CD8-positive, alpha-beta memory T cell (primary cell): ENCODE results near the gene TCF12. TPM values are rescaled to one million over a fixed set of nuclear protein-coding genes. Genes with fewer than 3 reads are reported as not detected.
"Not testable (repeated sequence)": the region's sequence is repeated elsewhere in the genome, so short reads cannot be mapped to it uniquely, and the experiment has no call there.

Source experiments
- CTCF ChIA-PET: fragments of 350-600 bp; sonication (Branson Sonifier 250); formaldehyde crosslinking; loops from one replicate; lab custom pipeline; 2021; ENCODE audit warnings: antibody characterized with exemption; lab: Charles Lee
- POLR2A ChIA-PET: fragments of 350-600 bp; sonication (Branson Sonifier 250); formaldehyde crosslinking; loops from one replicate; lab custom pipeline; 2021; ENCODE audit warnings: antibody characterized with exemption; lab: Charles Lee
- DNase-seq, 5 donors: peaks; one replicate each; pipeline versions ENCODE4 v3.0.0 to v3.0.0-alpha.2; 2020 to 2022; ENCODE audit warnings: mixed read lengths in 1 of 5
- H3K27ac ChIP-seq: one replicate; pipeline ENCODE4 v1.7.0; 2013; ENCODE audit warnings: low read depth, mild to moderate bottlenecking, low read length, moderate library complexity
- H3K27me3 ChIP-seq: 2 replicates; pipeline ENCODE4 v1.7.0; 2013; ENCODE audit warnings: low read length, mild to moderate bottlenecking; ENCODE audit not compliant: insufficient read depth, poor library complexity, severe bottlenecking
- H3K36me3 ChIP-seq: 2 replicates; pipeline ENCODE4 v1.7.0; 2013; ENCODE audit warnings: mild to moderate bottlenecking, low read length, moderate library complexity; ENCODE audit not compliant: insufficient read depth
- H3K4me1 ChIP-seq: 2 replicates; pipeline ENCODE4 v1.7.0; 2013; ENCODE audit warnings: mild to moderate bottlenecking, low read length, moderate library complexity; ENCODE audit not compliant: insufficient read depth
- H3K4me3 ChIP-seq: 2 replicates; pipeline ENCODE4 v1.7.0; 2013; ENCODE audit warnings: mild to moderate bottlenecking, low read length
- H3K9me3 ChIP-seq: 2 replicates; pipeline ENCODE4 v1.7.0; 2013; ENCODE audit warnings: mild to moderate bottlenecking, low read length
- H3K27ac Mint-ChIP-seq, 8 donors: one replicate each; pipeline ENCODE4 v1.8.0; 2020 to 2021; ENCODE audit warnings: mixed read lengths in 8 of 8, mild to moderate bottlenecking in 6 of 8, inconsistent platforms in 3 of 8, moderate library complexity in 3 of 8
- H3K27me3 Mint-ChIP-seq, 2 donors: one replicate each; pipeline ENCODE4 v1.8.0; 2020 to 2021; ENCODE audit warnings: mixed read lengths in 2 of 2, mild to moderate bottlenecking in 1 of 2, moderate library complexity in 1 of 2
- H3K36me3 Mint-ChIP-seq, 3 donors: one replicate each; pipeline ENCODE4 v1.8.0; 2020 to 2021; ENCODE audit warnings: mixed read lengths in 3 of 3, inconsistent platforms in 1 of 3, mild to moderate bottlenecking in 1 of 3
- H3K4me1 Mint-ChIP-seq, 3 donors: one replicate each; pipeline ENCODE4 v1.8.0; 2020 to 2021; ENCODE audit warnings: mixed read lengths in 3 of 3, inconsistent platforms in 1 of 3, mild to moderate bottlenecking in 1 of 3
- H3K4me3 Mint-ChIP-seq, 7 donors: one replicate each; pipeline ENCODE4 v1.8.0; 2020 to 2021; ENCODE audit warnings: mixed read lengths in 7 of 7, mild to moderate bottlenecking in 6 of 7, moderate library complexity in 4 of 7, inconsistent platforms in 2 of 7
- H3K9me3 Mint-ChIP-seq, 5 donors: one replicate each; pipeline ENCODE4 v1.8.0; 2020 to 2022; ENCODE audit warnings: mixed read lengths in 5 of 5, mild to moderate bottlenecking in 3 of 5, moderate library complexity in 2 of 5, inconsistent platforms in 1 of 5
- polyA plus RNA-seq: library from polyadenylated mRNA; unstranded; fragments of 300-500 nt; fragmentation: Illumina TruSeq; gene quantifications from one replicate; pipeline ENCODE4 v1.2.3, GENCODE V29; 2021
- total RNA-seq, 2 experiments: library from RNA; stranded (reverse); gene quantifications; one replicate each; pipeline ENCODE4 v1.2.3, GENCODE V29; 2021

The TCF12 gene
- total and polyA plus RNA-seq, 3 experiments from 2014 or later, result 54.3 to 79.2 (median 69.9) TPM

DNA sequence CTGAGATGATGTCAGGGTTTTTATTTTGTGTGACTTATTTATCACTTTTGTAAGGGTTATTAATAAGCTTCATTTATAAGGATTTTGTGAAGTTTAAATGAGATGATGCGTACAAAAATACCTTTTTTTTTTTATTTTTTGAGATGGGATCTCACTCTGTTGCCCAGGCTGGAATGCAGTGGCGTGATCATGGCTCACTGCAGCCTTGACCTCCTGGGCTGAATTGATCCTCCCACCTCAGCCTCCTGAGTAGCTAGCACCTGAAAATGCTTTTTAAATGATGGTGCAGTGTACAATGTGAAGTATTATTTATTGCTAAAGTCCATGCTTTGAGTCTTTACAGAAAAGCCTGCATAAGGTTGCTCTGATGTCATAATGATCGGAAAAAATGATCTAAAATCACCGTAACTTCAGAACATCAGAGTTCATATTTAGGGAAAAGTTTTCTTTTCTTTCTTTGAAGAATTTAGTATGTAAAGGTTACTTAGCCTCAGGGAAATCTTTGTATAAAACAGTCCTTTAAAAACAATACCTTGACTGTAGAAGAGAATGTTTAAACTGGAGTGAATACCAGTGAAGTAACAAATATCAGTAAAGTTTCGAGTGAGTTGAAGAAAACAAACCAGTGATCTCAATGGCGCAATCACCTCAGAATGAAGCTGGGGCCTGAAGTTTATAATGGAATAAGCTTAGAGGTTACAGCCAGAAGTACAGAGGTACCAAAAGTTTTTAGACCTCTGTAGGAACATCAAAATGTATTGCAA is 29.7 kb downstream of the TCF12 start:
- Mint-ChIP-seq H3K36me3 (peaks cover 19 to 37% (median 20%) of the 10 kb centered on the region in 3 donors), H3K27ac (peak overlapping the region in 1 of 8 donors; percentile 58), H3K9me3 (peaks cover 7 to 20% (median 12%) of the 10 kb centered on the region in 5 donors), H3K27me3 (no peaks in the 10 kb centered on the region), H3K4me1 (peaks cover 27 to 62% (median 47%) of the 10 kb centered on the region in 3 donors), H3K4me3 (no peak overlapping the region)
- H3K4me1 ChIP-seq, result peaks cover 3% of the 10 kb centered on the region
- H3K36me3 ChIP-seq, result no peaks in the 10 kb centered on the region
- DNase-seq, result no peak
- CTCF ChIA-PET, result no interaction called here
- POLR2A ChIA-PET, result no interaction called here
- peaks cover 5% of the 10 kb centered on the region for H3K9me3 ChIP-seq
- no peaks in the 10 kb centered on the region for H3K27me3 ChIP-seq
- H3K4me3 ChIP-seq, result no peak overlapping the region
- H3K27ac ChIP-seq, result no peak overlapping the region

DNA sequence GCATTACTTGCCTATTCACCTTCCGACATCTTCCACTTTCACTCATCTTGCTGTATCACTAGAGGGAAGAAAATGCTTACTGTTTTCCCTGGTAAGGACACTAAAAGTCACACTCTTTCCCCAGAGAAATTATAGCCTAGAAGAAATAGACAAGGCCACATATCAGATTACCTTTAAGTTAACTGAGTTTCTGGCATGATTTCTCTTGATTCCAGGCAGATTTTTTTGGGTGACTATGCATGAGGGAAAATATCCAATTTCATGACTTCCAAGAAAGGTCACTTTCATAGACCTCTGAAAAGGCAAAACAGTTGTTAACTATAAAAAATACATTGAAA is 30.3 kb downstream of the TCF12 start:
- CTCF ChIA-PET, result no interaction called here
- H3K36me3 ChIP-seq, result no peaks in the 10 kb centered on the region
- H3K27me3 ChIP-seq, result no peaks in the 10 kb centered on the region
- H3K4me1 ChIP-seq, result peaks cover 3% of the 10 kb centered on the region
- Mint-ChIP-seq H3K27ac (peak overlapping the region in 1 of 8 donors; percentile 58), H3K36me3 (peaks cover 20 to 37% (median 20%) of the 10 kb centered on the region in 3 donors), H3K27me3 (no peaks in the 10 kb centered on the region), H3K4me1 (peaks cover 27 to 63% (median 46%) of the 10 kb centered on the region in 3 donors), H3K9me3 (peaks cover 7 to 21% (median 12%) of the 10 kb centered on the region in 5 donors), H3K4me3 (peak overlapping the region in 1 of 7 donors; percentile 4)
- no peak overlapping the region for H3K4me3 ChIP-seq
- POLR2A ChIA-PET, result no interaction called here
- H3K9me3 ChIP-seq, result peaks cover 5% of the 10 kb centered on the region
- DNase-seq, result no peak
- H3K27ac ChIP-seq, result no peak overlapping the region

DNA sequence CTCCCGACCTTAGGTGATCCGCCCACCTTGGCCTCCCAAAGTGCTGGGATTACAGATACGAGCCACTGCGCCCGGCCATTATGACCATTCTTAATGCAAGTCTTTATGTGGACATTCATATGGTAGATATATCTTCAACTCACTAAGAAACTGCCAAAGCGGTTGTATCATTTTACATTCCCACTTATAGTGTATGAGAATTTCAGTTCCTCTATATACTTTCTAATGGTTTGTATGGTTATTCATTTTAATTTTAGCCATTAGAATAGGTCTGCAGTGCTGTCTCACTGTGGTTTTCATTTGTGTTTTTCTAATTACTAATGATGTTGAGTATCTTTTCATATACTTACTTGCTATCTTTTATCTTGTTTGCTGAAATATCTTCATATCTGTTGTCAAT is 32.5 kb downstream of the TCF12 start:
- no peak overlapping the region for H3K4me3 Mint-ChIP-seq
- Histone ChIP-seq H3K4me3 (no peak overlapping the region), H3K9me3 (peaks cover 2% of the 10 kb centered on the region), H3K27ac (no peak overlapping the region), H3K4me1 (peaks cover 3% of the 10 kb centered on the region), H3K27me3 (no peaks in the 10 kb centered on the region), H3K36me3 (no peaks in the 10 kb centered on the region)
- peaks cover 31 to 61% (median 47%) of the 10 kb centered on the region in 3 donors for H3K4me1 Mint-ChIP-seq
- no peaks in the 10 kb centered on the region for H3K27me3 Mint-ChIP-seq
- peaks cover 14 to 22% (median 19%) of the 10 kb centered on the region in 5 donors for H3K9me3 Mint-ChIP-seq
- no peak overlapping the region for H3K27ac Mint-ChIP-seq
- H3K36me3 Mint-ChIP-seq, result peaks cover 25 to 37% (median 28%) of the 10 kb centered on the region in 3 donors
- ChIA-PET CTCF (no interaction called here), POLR2A (no interaction called here)
- DNase-seq, result no peak

DNA sequence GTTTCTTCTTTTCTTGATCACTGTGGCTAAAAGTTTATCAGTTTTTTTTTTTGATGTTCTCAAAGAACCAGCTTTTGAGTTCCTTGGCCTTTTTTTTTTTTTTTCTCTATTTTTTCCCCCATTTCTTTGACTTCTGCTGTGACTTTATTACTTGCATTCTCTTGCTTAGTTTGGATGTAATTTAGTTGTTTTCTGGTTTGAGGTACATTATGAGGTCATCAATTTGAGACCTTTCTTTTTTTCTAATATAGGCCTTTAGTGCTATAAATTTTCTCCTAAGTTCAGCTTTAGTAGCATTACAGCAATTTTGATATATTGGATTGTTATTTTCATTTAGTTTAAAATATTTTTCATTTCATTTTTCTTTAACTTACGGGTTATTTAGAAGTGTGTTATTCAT is 35.3 kb downstream of the TCF12 start:
- ChIA-PET CTCF (no interaction called here), POLR2A (interaction anchor here (0.6 kb wide), 3 partner anchors 19 to 1247 kb away, joined by 3 to 4 read pairs (median 3); no protein-coding TSS in a partner anchor)
- Mint-ChIP-seq H3K4me1 (peaks cover 28 to 56% (median 42%) of the 10 kb centered on the region in 3 donors), H3K36me3 (peaks cover 13 to 49% (median 26%) of the 10 kb centered on the region in 3 donors), H3K27ac (no peak overlapping the region), H3K4me3 (peak overlapping the region in 1 of 7 donors; percentile 59), H3K27me3 (no peaks in the 10 kb centered on the region), H3K9me3 (peaks cover 13 to 34% (median 28%) of the 10 kb centered on the region in 5 donors)
- H3K36me3 ChIP-seq, result no peaks in the 10 kb centered on the region
- peaks cover 14% of the 10 kb centered on the region for H3K4me1 ChIP-seq
- DNase-seq, result no peak
- no peaks in the 10 kb centered on the region for H3K27me3 ChIP-seq
- no peak overlapping the region for H3K4me3 ChIP-seq
- H3K9me3 ChIP-seq, result no peaks in the 10 kb centered on the region
- no peak overlapping the region for H3K27ac ChIP-seq

DNA sequence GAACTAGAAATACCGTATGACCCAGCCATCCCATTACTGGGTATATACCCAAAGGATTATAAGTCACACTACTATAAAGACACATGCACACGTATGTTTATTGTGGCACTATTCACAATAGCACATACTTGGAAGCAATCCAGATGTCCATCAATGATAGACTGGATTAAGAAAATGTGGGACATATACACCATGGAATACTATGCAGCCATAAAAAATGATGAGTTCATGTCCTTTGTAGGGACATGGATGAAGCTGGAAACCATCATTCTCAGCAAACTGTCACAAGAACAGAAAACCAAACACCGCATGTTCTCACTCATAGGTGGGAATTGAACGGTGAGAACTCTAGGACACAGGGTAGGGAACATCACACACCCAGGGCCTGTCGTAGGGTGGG is 36.6 kb downstream of the TCF12 start:
- peaks cover 13 to 46% (median 25%) of the 10 kb centered on the region in 3 donors for H3K36me3 Mint-ChIP-seq
- H3K36me3 ChIP-seq, H3K27ac Mint-ChIP-seq, H3K27ac ChIP-seq, H3K9me3 ChIP-seq, POLR2A ChIA-PET, DNase-seq, H3K27me3 Mint-ChIP-seq, H3K27me3 ChIP-seq, H3K4me3 Mint-ChIP-seq, CTCF ChIA-PET, H3K4me3 ChIP-seq: not testable (repeated sequence)
- H3K9me3 Mint-ChIP-seq, result peaks cover 13 to 34% (median 28%) of the 10 kb centered on the region in 5 donors
- H3K4me1 ChIP-seq, result peaks cover 21% of the 10 kb centered on the region
- peaks cover 31 to 57% (median 42%) of the 10 kb centered on the region in 3 donors for H3K4me1 Mint-ChIP-seq

DNA sequence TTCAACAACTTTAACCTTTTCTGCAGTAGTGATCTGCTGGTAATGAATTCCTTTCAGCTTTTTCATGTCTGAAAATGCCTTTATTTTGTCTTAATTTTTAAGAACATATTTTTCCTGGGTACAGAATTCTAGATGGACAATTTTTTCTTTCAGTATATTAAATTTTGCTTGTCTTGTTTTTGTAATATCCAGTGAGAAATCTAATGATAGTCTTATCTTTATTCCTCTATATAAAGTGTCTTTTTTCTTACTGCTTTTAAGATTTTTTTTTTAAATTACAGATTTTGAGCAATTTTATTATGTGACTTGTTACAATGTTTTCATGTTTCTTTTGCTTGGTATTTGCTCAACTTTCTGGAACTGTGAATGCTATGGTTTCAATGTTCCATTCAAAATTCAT is 38.1 kb downstream of the TCF12 start:
- POLR2A ChIA-PET, result no interaction called here
- no peaks in the 10 kb centered on the region for H3K27me3 Mint-ChIP-seq

DNA sequence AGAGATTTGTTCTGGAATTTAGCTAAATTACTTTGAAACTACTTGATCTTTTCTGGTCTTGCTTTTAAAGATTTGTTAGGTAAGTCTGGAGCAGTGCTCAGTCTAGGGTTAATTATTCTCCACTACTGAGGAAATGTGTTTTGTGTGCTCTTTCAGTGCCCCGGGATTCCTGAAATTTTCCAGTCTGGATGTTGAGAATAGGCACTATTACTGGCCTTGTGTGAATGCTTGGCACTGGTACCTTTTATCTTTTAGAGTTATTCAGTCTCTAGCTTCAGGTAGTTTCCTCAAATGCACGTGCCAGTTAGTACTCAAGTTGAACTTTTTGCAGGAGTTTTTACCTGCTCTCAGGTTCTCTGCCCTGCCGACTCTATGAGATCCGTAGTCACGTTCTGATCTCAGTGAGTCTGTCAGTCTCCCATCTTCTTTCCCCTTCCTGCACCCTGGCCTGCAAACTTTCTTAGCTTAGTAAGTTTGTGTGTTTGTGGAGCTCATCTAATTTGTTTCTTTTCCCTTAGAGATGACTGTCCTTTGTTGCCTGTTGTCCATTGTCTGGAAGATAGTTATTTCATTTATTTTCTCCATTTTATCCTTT is 39.5 kb downstream of the TCF12 start:
- Histone ChIP-seq H3K36me3 (no peaks in the 10 kb centered on the region), H3K27ac (no peak overlapping the region), H3K9me3 (no peaks in the 10 kb centered on the region), H3K27me3 (no peaks in the 10 kb centered on the region), H3K4me1 (peaks cover 21% of the 10 kb centered on the region), H3K4me3 (no peak overlapping the region)
- no peak for DNase-seq
- Mint-ChIP-seq H3K36me3 (peaks cover 10 to 40% (median 22%) of the 10 kb centered on the region in 3 donors), H3K9me3 (peaks cover 13 to 34% (median 28%) of the 10 kb centered on the region in 5 donors), H3K4me1 (peaks cover 36 to 53% (median 43%) of the 10 kb centered on the region in 3 donors), H3K4me3 (peak overlapping the region in 2 of 7 donors; percentile 6 to 55), H3K27ac (peak overlapping the region in 1 of 8 donors; percentile 22), H3K27me3 (no peaks in the 10 kb centered on the region)
- ChIA-PET POLR2A (no interaction called here), CTCF (no interaction called here)

More for the DNA sequence above, 38.1 kb downstream of the TCF12 start:
- Histone ChIP-seq H3K4me3 (no peak overlapping the region), H3K27ac (no peak overlapping the region), H3K4me1 (peaks cover 21% of the 10 kb centered on the region), H3K36me3 (no peaks in the 10 kb centered on the region), H3K9me3 (no peaks in the 10 kb centered on the region), H3K27me3 (no peaks in the 10 kb centered on the region)
- peaks cover 12 to 40% (median 22%) of the 10 kb centered on the region in 3 donors for H3K36me3 Mint-ChIP-seq
- H3K4me1 Mint-ChIP-seq, result peaks cover 32 to 55% (median 36%) of the 10 kb centered on the region in 3 donors
- no peak overlapping the region for H3K27ac Mint-ChIP-seq
- peaks cover 13 to 34% (median 28%) of the 10 kb centered on the region in 5 donors for H3K9me3 Mint-ChIP-seq
- DNase-seq, result no peak
- CTCF ChIA-PET, result no interaction called here
- no peak overlapping the region for H3K4me3 Mint-ChIP-seq

DNA sequence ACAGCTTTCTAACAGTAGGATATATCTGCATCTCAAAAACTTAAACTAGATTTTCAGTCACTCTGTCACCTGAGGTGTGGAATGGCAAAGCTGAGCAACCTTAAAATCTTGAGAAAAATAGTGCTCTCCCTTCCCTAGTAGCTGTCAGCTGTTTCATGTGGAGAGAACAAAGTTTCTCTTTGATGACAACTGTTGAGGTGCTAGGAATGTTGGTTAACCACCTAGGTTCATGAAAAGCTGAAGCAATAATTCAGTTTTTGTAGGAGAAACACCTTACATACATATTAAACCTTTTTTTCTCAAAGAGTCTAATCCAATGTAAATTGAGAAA is 40.8 kb downstream of the TCF12 start:
- H3K4me3 Mint-ChIP-seq, result peak overlapping the region in 1 of 7 donors; percentile 23
- Histone ChIP-seq H3K4me3 (no peak overlapping the region), H3K27ac (no peak overlapping the region), H3K27me3 (no peaks in the 10 kb centered on the region), H3K36me3 (no peaks in the 10 kb centered on the region), H3K4me1 (peaks cover 35% of the 10 kb centered on the region), H3K9me3 (no peaks in the 10 kb centered on the region)
- H3K36me3 Mint-ChIP-seq, result peaks cover 9 to 38% (median 20%) of the 10 kb centered on the region in 3 donors
- peaks cover 0 to 1% of the 10 kb centered on the region in 2 donors for H3K27me3 Mint-ChIP-seq
- POLR2A ChIA-PET, result no interaction called here
- H3K4me1 Mint-ChIP-seq, result peaks cover 46 to 62% (median 52%) of the 10 kb centered on the region in 3 donors
- peak in 1 of 5 donors; percentile 16 for DNase-seq
- CTCF ChIA-PET, result no interaction called here
- peaks cover 10 to 33% (median 27%) of the 10 kb centered on the region in 5 donors for H3K9me3 Mint-ChIP-seq
- H3K27ac Mint-ChIP-seq, result no peak overlapping the region
